A549 (cell line): Measurements from ENCODE around the gene CBLN4.

ENCODE experiments used
- CEBPB ChIP-seq, 2 experiments: fragments of >200 bp in 1 of 2; sonication (Bioruptor Twin) in 1 of 2; formaldehyde crosslinking in 1 of 2; IDR thresholded peaks; 2 replicates each; pipeline ENCODE4 v1.6.1; 2012 to 2016
- CTCF ChIP-seq: fragments of >200 bp; sonication (Bioruptor Twin); formaldehyde crosslinking; IDR thresholded peaks from 3 replicates; pipeline ENCODE4 v1.5.1; 2016
- EP300 ChIP-seq, 2 experiments: fragments of >200 bp; sonication (Bioruptor Twin); formaldehyde crosslinking; IDR thresholded peaks; 2 replicates in 1 of 2; 3 replicates in 1 of 2; pipeline ENCODE4 v1.6.1; 2016 to 2017
- HOXA7 ChIP-seq: fragments of 250-450 bp; sonication (Bioruptor Pico); IDR thresholded peaks from 2 replicates; pipeline ENCODE4 v1.5.0; 2020; ENCODE audit warnings: mild to moderate bottlenecking, moderate library complexity
- JUNB ChIP-seq: fragments of >200 bp; sonication (Bioruptor Twin); formaldehyde crosslinking; IDR thresholded peaks from 2 replicates; pipeline ENCODE4 v1.6.1; 2016
- MAZ ChIP-seq: fragments of 150-350 bp; IDR thresholded peaks from 2 replicates; pipeline ENCODE4 v1.6.1; 2014; ENCODE audit warnings: antibody characterized with exemption, low read depth, low read length, borderline replicate concordance
- PBX3 ChIP-seq: IDR thresholded peaks from 2 replicates; pipeline ENCODE4 v1.6.1; 2012
- POLR2A ChIP-seq: IDR thresholded peaks from 2 replicates; pipeline ENCODE4 v1.6.1; 2012; ENCODE audit warnings: mild to moderate bottlenecking, low read length
- RAD21 ChIP-seq, 2 experiments: fragments of >200 bp in 1 of 2; sonication (Bioruptor Twin) in 1 of 2; formaldehyde crosslinking in 1 of 2; IDR thresholded peaks in 1 of 2; conservative IDR thresholded peaks in 1 of 2; 2 replicates in 1 of 2; 3 replicates in 1 of 2; pipeline ENCODE4 v1.6.1; 2012 to 2018; ENCODE audit warnings: inconsistent platforms in 1 of 2
- RFX5 ChIP-seq: fragments of 450-650 bp; IDR thresholded peaks from 2 replicates; pipeline ENCODE4 v1.7.1; 2014; ENCODE audit warnings: antibody characterized with exemption, mild to moderate bottlenecking, moderate library complexity
- SMC3 ChIP-seq: fragments of >200 bp; sonication (Bioruptor Twin); formaldehyde crosslinking; IDR thresholded peaks from 3 replicates; pipeline ENCODE4 v1.6.1; 2018; ENCODE audit warnings: inconsistent platforms
- ZFP36 ChIP-seq: fragments of 450-650 bp; IDR thresholded peaks from 2 replicates; pipeline ENCODE4 v1.6.1; 2014; ENCODE audit warnings: borderline replicate concordance; ENCODE audit not compliant: partially characterized antibody
- ZNF302 ChIP-seq: fragments of 250-450 bp; sonication (Bioruptor Pico); IDR thresholded peaks from 2 replicates; pipeline ENCODE4 v1.9.0; 2021; ENCODE audit warnings: inconsistent platforms, mild to moderate bottlenecking, moderate library complexity

DNA sequence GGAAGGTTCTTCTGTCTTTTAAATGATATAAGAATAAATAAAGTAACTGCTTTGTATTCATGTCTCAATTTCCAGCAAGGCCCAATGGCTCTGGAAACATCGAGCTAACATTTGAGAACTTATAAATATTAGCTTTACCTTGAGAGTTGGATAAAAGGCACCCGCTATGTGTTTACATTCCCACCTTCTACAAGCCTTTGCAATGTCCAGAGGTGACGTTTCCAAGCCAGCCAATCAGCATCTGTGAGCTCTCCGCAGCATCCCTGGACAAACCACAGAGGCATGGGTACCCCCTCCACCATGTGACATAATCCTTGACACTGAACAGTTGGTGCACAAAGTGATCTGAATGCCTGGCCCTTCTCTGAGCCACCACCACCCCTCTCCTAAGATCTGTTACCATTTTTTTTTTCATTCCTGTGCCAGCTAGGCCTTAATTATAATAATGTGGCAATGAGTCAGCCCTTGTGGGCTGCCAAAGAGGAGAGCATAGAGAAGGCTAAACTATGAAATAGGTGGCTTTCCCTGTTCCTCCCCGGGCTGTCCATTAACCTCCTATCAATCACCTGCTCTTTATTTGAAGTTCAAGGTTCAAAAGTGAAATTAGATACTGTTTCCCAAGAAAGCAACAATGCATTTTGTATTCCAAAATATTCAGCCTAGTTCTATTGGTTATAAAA lies 4.1 kb downstream of the CBLN4 start:
- TF ChIP-seq ZNF302 (CRISPR knock-in tag) (no peak), CTCF (no peak), RAD21 (conservative IDR thresholded peaks at IDR 0.05 in 1 of 2, IDR thresholded peaks at IDR 0.05 in 1 of 2) (no peak), EP300 (IDR thresholded peaks at IDR 0.05) (no peak), RFX5 (no peak), ZFP36 (no peak), SMC3 (no peak), CEBPB (IDR thresholded peaks at IDR 0.05) (no peak), POLR2A (no peak), HOXA7 (CRISPR knock-in tag) (no peak), PBX3 (no peak), MAZ (no peak), JUNB (no peak)
